IMR-90 (cell line): ENCODE measurements around the gene FAM25A. TPM values are rescaled to one million over a fixed set of nuclear protein-coding genes. Genes with fewer than 3 reads are reported as not detected.

Experiments
- ATAC-seq: fragments of 200-7000 bp; cut with Tn5 transposase; 2 replicates; pipeline ENCODE4 v1.9.1; 2020; ENCODE audit warnings: low read depth, mild to moderate bottlenecking, moderate library complexity
- BruUV-seq: library from RNA; stranded (reverse); fragments of 400-500 nt; replicated peaks from 2 replicates; lab custom pipeline; 2021; lab: Mats Ljungman, UMichigan
- CTCF ChIA-PET: fragments of 300-600 bp; formaldehyde crosslinking; extraction: SDS; loops from one replicate; lab custom pipeline; 2021; ENCODE audit warnings: antibody characterized with exemption; lab: Yijun Ruan, JAX
- POLR2A ChIA-PET: fragments of 300-600 bp; sonication (Branson Sonifier 250); formaldehyde crosslinking; loops from one replicate; lab custom pipeline; 2022; ENCODE audit warnings: antibody characterized with exemption; ENCODE audit not compliant: unreplicated experiment; lab: Charles Lee
- DNase-seq: peaks from one replicate; pipeline ENCODE4 v3.0.0; 2013
- H2AFZ ChIP-seq: replicated peaks from 2 replicates; pipeline ENCODE3; 2013; ENCODE audit warnings: low read length, mild to moderate bottlenecking; ENCODE audit not compliant: poor library complexity
- H2AK5ac ChIP-seq: 2 replicates; pipeline ENCODE4 v1.6.1; 2013; ENCODE audit warnings: low read depth, low read length, inconsistent platforms
- H2AK9ac ChIP-seq: replicated peaks from 2 replicates; pipeline ENCODE3; 2013; ENCODE audit warnings: mild to moderate bottlenecking, low read depth, low read length, moderate library complexity; ENCODE audit not compliant: poor library complexity
- H2BK120ac ChIP-seq: 2 replicates; pipeline ENCODE4 v1.6.1; 2013; ENCODE audit warnings: low read depth, low read length, inconsistent platforms
- H2BK15ac ChIP-seq: 3 replicates; pipeline ENCODE4 v1.6.1; 2013; ENCODE audit warnings: low read depth, low read length, inconsistent platforms
- H2BK20ac ChIP-seq: 2 replicates; pipeline ENCODE4 v1.6.1; 2013; ENCODE audit warnings: low read depth, mild to moderate bottlenecking, inconsistent platforms, low read length, moderate library complexity
- H2BK5ac ChIP-seq: 2 replicates; pipeline ENCODE4 v1.6.1; 2013; ENCODE audit warnings: mild to moderate bottlenecking, low read depth, low read length, inconsistent platforms; ENCODE audit not compliant: poor library complexity, severe bottlenecking
- H3K14ac ChIP-seq: replicated peaks from 2 replicates; pipeline ENCODE4 v1.6.1; 2013; ENCODE audit warnings: low read depth, low read length, inconsistent platforms
- H3K18ac ChIP-seq: 2 replicates; pipeline ENCODE4 v1.6.1; 2013; ENCODE audit warnings: low read depth, low read length, control low read depth
- H3K23ac ChIP-seq: 2 replicates; pipeline ENCODE4 v1.6.1; 2013; ENCODE audit warnings: low read depth, low read length, inconsistent platforms
- H3K27ac ChIP-seq: 2 replicates; pipeline ENCODE4 v1.5.1; 2013; ENCODE audit warnings: mild to moderate bottlenecking, control low read depth, low read length; ENCODE audit not compliant: insufficient read depth
- H3K27me3 ChIP-seq: 2 replicates; pipeline ENCODE4 v1.6.1; 2013; ENCODE audit warnings: low read length; ENCODE audit not compliant: control insufficient read depth, insufficient read depth
- H3K36me3 ChIP-seq: 2 replicates; pipeline ENCODE4 v1.6.1; 2013; ENCODE audit warnings: low read length, mixed read lengths; ENCODE audit not compliant: control insufficient read depth, insufficient read depth
- H3K4ac ChIP-seq: 2 replicates; pipeline ENCODE4 v1.6.1; 2013; ENCODE audit warnings: low read depth, low read length, inconsistent platforms
- H3K4me1 ChIP-seq: 2 replicates; pipeline ENCODE4 v1.6.1; 2013; ENCODE audit warnings: low read length, mixed read lengths; ENCODE audit not compliant: control insufficient read depth, insufficient read depth
- H3K4me2 ChIP-seq: 2 replicates; pipeline ENCODE4 v1.6.1; 2013; ENCODE audit warnings: low read depth, mild to moderate bottlenecking, control low read depth, low read length, moderate library complexity
- H3K4me3 ChIP-seq: 2 replicates; pipeline ENCODE4 v1.5.1; 2013; ENCODE audit warnings: low read depth, mild to moderate bottlenecking, control low read depth, low read length, moderate library complexity; ENCODE audit not compliant: insufficient read depth
- H3K56ac ChIP-seq: 2 replicates; pipeline ENCODE4 v1.6.1; 2013; ENCODE audit warnings: low read length, inconsistent platforms; ENCODE audit not compliant: insufficient read depth; ENCODE audit errors: extremely low read depth
- H3K79me1 ChIP-seq, 2 experiments: 2 replicates each; pipeline ENCODE4 v1.6.1; 2013; ENCODE audit warnings: low read length in 2 of 2, inconsistent platforms in 1 of 2, low read depth in 1 of 2
- H3K9ac ChIP-seq: 2 replicates; pipeline ENCODE4 v1.6.1; 2013; ENCODE audit warnings: low read depth, low read length, control low read depth
- H3K9me1 ChIP-seq: 2 replicates; pipeline ENCODE4 v1.6.1; 2013; ENCODE audit warnings: low read length, inconsistent platforms; ENCODE audit not compliant: insufficient read depth
- H3K9me3 ChIP-seq: 2 replicates; pipeline ENCODE4 v1.6.1; 2013; ENCODE audit warnings: low read length; ENCODE audit not compliant: control insufficient read depth, insufficient read depth
- H4K20me1 ChIP-seq: 2 replicates; pipeline ENCODE4 v1.6.1; 2013; ENCODE audit warnings: low read length, inconsistent platforms; ENCODE audit not compliant: insufficient read depth
- H4K5ac ChIP-seq: 2 replicates; pipeline ENCODE4 v1.6.1; 2013; ENCODE audit warnings: mild to moderate bottlenecking, low read depth, low read length, control low read depth
- H4K8ac ChIP-seq, 2 experiments: 2 replicates each; pipeline ENCODE4 v1.6.1; 2013; ENCODE audit warnings: low read depth in 2 of 2, low read length in 2 of 2, control low read depth in 1 of 2, inconsistent platforms in 1 of 2
- H4K91ac ChIP-seq: 2 replicates; pipeline ENCODE4 v1.6.1; 2013; ENCODE audit warnings: low read depth, low read length, inconsistent platforms; ENCODE audit not compliant: insufficient read depth
- BHLHE40 ChIP-seq: fragments of 150-350 bp; IDR thresholded peaks from 2 replicates; pipeline ENCODE4 v1.6.1; 2016; ENCODE audit warnings: mild to moderate bottlenecking, low read depth, low read length
- POLR2A ChIP-seq: IDR thresholded peaks from 2 replicates; pipeline ENCODE4 v1.6.1; 2012; ENCODE audit warnings: mild to moderate bottlenecking, low read depth, low read length
- WGBS, 2 experiments: methylation state at CpG; one replicate each; pipeline versions ENCODE4 v1.1.5 to v1.1.7; 2013; ENCODE audit warnings: missing lambda C conversion rate in 2 of 2; ENCODE audit not compliant: insufficient read length in 1 of 2; ENCODE audit errors: extremely low coverage in 2 of 2; 5-methylcytosine and 5-hydroxymethylcytosine counted together
- dilution Hi-C: fragments of 300-500 bp; cut with HindIII; formaldehyde crosslinking; loops from one replicate; pipeline ENCODE4 v1.14.3; 2018; ENCODE audit warnings: low sequenced_read_pairs; ENCODE audit not compliant: unreplicated experiment
- in situ Hi-C: fragments of 300-500 bp; cut with MboI; formaldehyde crosslinking; loops from 3 replicates; pipeline ENCODE4 v1.14.3; 2019; ENCODE audit warnings: low sequenced_read_pairs, inconsistent platforms, mixed read lengths
- intact Hi-C: fragments of 100-400 bp; cut with micrococcal nuclease; formaldehyde crosslinking; loops from 2 replicates; pipeline ENCODE4 v1.10.0; 2022
- polyA plus RNA-seq, 3 experiments: library from polyadenylated mRNA; depleted of rRNA; stranded (reverse); fragments of >200 nt; gene quantifications; 2 replicates each; pipeline ENCODE4 v1.2.3, GENCODE V29; 2012; ENCODE audit warnings: low replicate concordance in 1 of 3
- total RNA-seq: library from RNA; depleted of rRNA; stranded (reverse); fragments of >200 nt; gene quantifications from 2 replicates; pipeline ENCODE4 v1.2.3, GENCODE V29; 2012
- TF ChIP-seq, protein P1 (sequence below): fragments of 150-350 bp; IDR thresholded peaks from 2 replicates; pipeline ENCODE4 v1.6.1; 2017; ENCODE audit warnings: mild to moderate bottlenecking, antibody characterized with exemption, low read length, low read depth
- TF ChIP-seq, protein P2 (sequence below): conservative IDR thresholded peaks from 2 replicates; pipeline ENCODE4 v1.5.1; 2012; ENCODE audit warnings: mild to moderate bottlenecking, low read depth, low read length, improper control_type of control experiment
- TF ChIP-seq, protein P3 (sequence below): fragments of 150-350 bp; IDR thresholded peaks from 2 replicates; pipeline ENCODE4 v1.6.1; 2016; ENCODE audit warnings: low read depth, mild to moderate bottlenecking, low read length, moderate library complexity, borderline replicate concordance

FAM25A gene
- total and polyA plus RNA-seq, 2 of the 4 experiments (the other 2 are of a cell fraction) = not detected

DNA sequence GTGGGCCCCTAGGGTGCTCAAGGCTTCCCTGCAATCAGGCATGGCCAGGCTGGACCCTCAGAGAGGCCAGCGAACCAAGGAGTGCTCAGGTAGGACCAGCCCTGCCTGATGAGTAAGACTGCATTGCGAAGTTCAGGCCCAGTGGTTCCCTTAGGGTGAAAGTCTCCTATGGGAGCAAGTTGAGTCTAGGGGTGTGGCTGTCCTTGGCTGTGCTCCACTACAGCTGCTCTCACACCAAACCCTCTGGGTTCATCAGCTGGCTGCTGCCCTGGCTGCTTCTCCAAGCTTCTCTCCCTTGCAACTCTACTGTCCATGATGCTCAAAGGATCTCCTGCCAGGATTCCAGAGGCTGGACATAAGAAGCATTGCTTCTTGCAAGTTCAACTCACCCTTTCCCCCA is 18.7 kb downstream of the FAM25A start:
- no peak for ATAC-seq
- WGBS, 2 experiments = no CpG with 5 or more reads among the region's 2 CpGs
- POLR2A ChIA-PET = no interaction called here
- dilution Hi-C loops (no loop called here), intact Hi-C loops (no loop called here), in situ Hi-C loops (no loop called here)
- Histone ChIP-seq H2BK15ac (no peak overlapping the region), H3K23ac (no peak overlapping the region), H3K56ac (no peak overlapping the region), H3K14ac (no peak overlapping the region), H3K9ac (no peak overlapping the region), H2AFZ (no peak overlapping the region), H3K9me1 (no peaks in the 10 kb centered on the region), H2BK5ac (no peak overlapping the region), H2BK120ac (no peak overlapping the region), H3K79me1 (no peaks in the 10 kb centered on the region), H3K4me2 (no peak overlapping the region), H4K91ac (no peak overlapping the region), H3K18ac (no peak overlapping the region), H4K5ac (no peak overlapping the region), H3K27ac (no peak overlapping the region), H3K9me3 (peaks cover 3% of the 10 kb centered on the region; the same call in 1 of the 2 replicates), H3K36me3 (no peaks in the 10 kb centered on the region; the same call in 1 of the 2 replicates), H2BK20ac (no peak overlapping the region), H2AK5ac (no peak overlapping the region), H3K4me1 (no peaks in the 10 kb centered on the region), H2AK9ac (no peak overlapping the region), H3K4me3 (no peak overlapping the region), H3K27me3 (no peaks in the 10 kb centered on the region; the same call in 1 of the 2 replicates), H4K20me1 (no peaks in the 10 kb centered on the region), H4K8ac (no peak overlapping the region), H3K4ac (no peak overlapping the region)
- TF ChIP-seq BHLHE40 (no peak), POLR2A (no peak)
- TF ChIP-seq, protein P1, sequence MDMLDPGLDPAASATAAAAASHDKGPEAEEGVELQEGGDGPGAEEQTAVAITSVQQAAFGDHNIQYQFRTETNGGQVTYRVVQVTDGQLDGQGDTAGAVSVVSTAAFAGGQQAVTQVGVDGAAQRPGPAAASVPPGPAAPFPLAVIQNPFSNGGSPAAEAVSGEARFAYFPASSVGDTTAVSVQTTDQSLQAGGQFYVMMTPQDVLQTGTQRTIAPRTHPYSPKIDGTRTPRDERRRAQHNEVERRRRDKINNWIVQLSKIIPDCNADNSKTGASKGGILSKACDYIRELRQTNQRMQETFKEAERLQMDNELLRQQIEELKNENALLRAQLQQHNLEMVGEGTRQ = no peak
- TF ChIP-seq, protein P2, sequence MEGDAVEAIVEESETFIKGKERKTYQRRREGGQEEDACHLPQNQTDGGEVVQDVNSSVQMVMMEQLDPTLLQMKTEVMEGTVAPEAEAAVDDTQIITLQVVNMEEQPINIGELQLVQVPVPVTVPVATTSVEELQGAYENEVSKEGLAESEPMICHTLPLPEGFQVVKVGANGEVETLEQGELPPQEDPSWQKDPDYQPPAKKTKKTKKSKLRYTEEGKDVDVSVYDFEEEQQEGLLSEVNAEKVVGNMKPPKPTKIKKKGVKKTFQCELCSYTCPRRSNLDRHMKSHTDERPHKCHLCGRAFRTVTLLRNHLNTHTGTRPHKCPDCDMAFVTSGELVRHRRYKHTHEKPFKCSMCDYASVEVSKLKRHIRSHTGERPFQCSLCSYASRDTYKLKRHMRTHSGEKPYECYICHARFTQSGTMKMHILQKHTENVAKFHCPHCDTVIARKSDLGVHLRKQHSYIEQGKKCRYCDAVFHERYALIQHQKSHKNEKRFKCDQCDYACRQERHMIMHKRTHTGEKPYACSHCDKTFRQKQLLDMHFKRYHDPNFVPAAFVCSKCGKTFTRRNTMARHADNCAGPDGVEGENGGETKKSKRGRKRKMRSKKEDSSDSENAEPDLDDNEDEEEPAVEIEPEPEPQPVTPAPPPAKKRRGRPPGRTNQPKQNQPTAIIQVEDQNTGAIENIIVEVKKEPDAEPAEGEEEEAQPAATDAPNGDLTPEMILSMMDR = no peak
- TF ChIP-seq, protein P3, sequence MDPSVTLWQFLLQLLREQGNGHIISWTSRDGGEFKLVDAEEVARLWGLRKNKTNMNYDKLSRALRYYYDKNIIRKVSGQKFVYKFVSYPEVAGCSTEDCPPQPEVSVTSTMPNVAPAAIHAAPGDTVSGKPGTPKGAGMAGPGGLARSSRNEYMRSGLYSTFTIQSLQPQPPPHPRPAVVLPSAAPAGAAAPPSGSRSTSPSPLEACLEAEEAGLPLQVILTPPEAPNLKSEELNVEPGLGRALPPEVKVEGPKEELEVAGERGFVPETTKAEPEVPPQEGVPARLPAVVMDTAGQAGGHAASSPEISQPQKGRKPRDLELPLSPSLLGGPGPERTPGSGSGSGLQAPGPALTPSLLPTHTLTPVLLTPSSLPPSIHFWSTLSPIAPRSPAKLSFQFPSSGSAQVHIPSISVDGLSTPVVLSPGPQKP = no peak
- CTCF ChIA-PET = interaction anchor here (0.7 kb wide), 1 partner anchor 78 kb away, joined by 3 read pairs; no protein-coding TSS in a partner anchor
- no TSS peak for BruUV-seq
- DNase-seq = no peak
